HL-60 (cell line): ENCODE results near the gene ADCY1.

Experiments
- DNase-seq, 2 experiments: peaks; one replicate each; pipeline ENCODE4 v3.0.0-alpha.2; 2010 to 2020; ENCODE audit warnings: low read depth in 1 of 2, low spot score in 1 of 2
- H3K27ac ChIP-seq: fragments of 250-450 bp; sonication (Bioruptor Pico); replicated peaks from 2 replicates; pipeline ENCODE4 v1.5.1; 2020; ENCODE audit warnings: mild to moderate bottlenecking, moderate library complexity
- H3K27me3 ChIP-seq: fragments of 250-450 bp; sonication (Bioruptor Pico); 2 replicates; pipeline ENCODE4 v1.5.1; 2021; ENCODE audit warnings: mild to moderate bottlenecking, moderate library complexity; ENCODE audit not compliant: insufficient read depth, poor library complexity, severe bottlenecking
- H3K4me3 ChIP-seq: replicated peaks from 2 replicates; pipeline ENCODE4 v1.5.1; 2011; ENCODE audit warnings: mild to moderate bottlenecking, control low read depth, low read length; ENCODE audit not compliant: insufficient read depth
- CTCF ChIP-seq: IDR thresholded peaks from one replicate; pipeline ENCODE4 v1.5.1; 2011; ENCODE audit warnings: low read length, control low read depth, inconsistent platforms; ENCODE audit not compliant: insufficient read depth
- GABPA ChIP-seq: IDR thresholded peaks from 2 replicates; pipeline ENCODE4 v1.6.1; 2012; ENCODE audit warnings: low read depth
- POLR2AphosphoS5 ChIP-seq: IDR thresholded peaks from 2 replicates; pipeline ENCODE4 v1.6.1; 2012; ENCODE audit warnings: low read depth
- REST ChIP-seq: IDR thresholded peaks from 2 replicates; pipeline ENCODE4 v1.6.1; 2012; ENCODE audit warnings: low read depth; ENCODE audit not compliant: insufficient replicate concordance
- SPI1 ChIP-seq: IDR thresholded peaks from 2 replicates; pipeline ENCODE4 v1.6.1; 2012; ENCODE audit warnings: low read depth, mild to moderate bottlenecking, borderline replicate concordance

ADCY1 gene

GRCh38 chr7:45688382-45688781 lies 114.2 kb downstream of the ADCY1 start:
- Histone ChIP-seq H3K27ac (no peak overlapping the region), H3K4me3 (no peak overlapping the region), H3K27me3 (no peaks in the 10 kb centered on the region)
- no peak for DNase-seq
- TF ChIP-seq GABPA (no peak), REST (no peak), POLR2AphosphoS5 (no peak), SPI1 (no peak), CTCF (no peak)

GRCh38 chr7:45689011-45689796 lies 115.0 kb downstream of the ADCY1 start:
- no peak for DNase-seq
- TF ChIP-seq GABPA, result no peak
- TF ChIP-seq POLR2AphosphoS5, result no peak
- no peak for TF ChIP-seq REST
- no peak for TF ChIP-seq CTCF
- no peak for TF ChIP-seq SPI1
- Histone ChIP-seq H3K27ac (no peak overlapping the region), H3K27me3 (no peaks in the 10 kb centered on the region), H3K4me3 (no peak overlapping the region)

- Histone ChIP-seq H3K27me3 (no peaks in the 10 kb centered on the region), H3K27ac (no peak overlapping the region), H3K4me3 (no peak overlapping the region)
- no peak for TF ChIP-seq CTCF
- no peak for TF ChIP-seq POLR2AphosphoS5
- TF ChIP-seq GABPA, result no peak
- TF ChIP-seq REST, result no peak
- DNase-seq, result no peak
Observed at GRCh38 chr7:45689797-45690761, 115.9 kb downstream of the ADCY1 start.
